GM15510 (cell line): Measurements from ENCODE around the gene STK26.
A peak's percentile ranks its signal among the peaks of the same experiment; 100 is the strongest.

Experiments used
- POLR2A ChIP-seq: IDR thresholded peaks from 3 replicates; pipeline ENCODE4 v1.6.1; 2011; ENCODE audit warnings: borderline replicate concordance; ENCODE audit not compliant: insufficient read length; ENCODE audit errors: extremely low read depth

STK26 gene

GRCh38 chrX:132023896-132024386, 839 bp downstream of the STK26 start:
- peak; percentile 45 for TF ChIP-seq POLR2A

- TF ChIP-seq POLR2A: no peak
Measured at GRCh38 chrX:132025041-132025440, 1.9 kb downstream of the STK26 start.

GRCh38 chrX:132030264-132030663, 7.2 kb downstream of the STK26 start:
- no peak for TF ChIP-seq POLR2A

GRCh38 chrX:132031867-132032266, 8.8 kb downstream of the STK26 start:
- no peak for TF ChIP-seq POLR2A

GRCh38 chrX:132033166-132033565, 10.1 kb downstream of the STK26 start:
- no peak for TF ChIP-seq POLR2A

GRCh38 chrX:132034648-132035047, 11.5 kb downstream of the STK26 start:
- TF ChIP-seq POLR2A: no peak

- TF ChIP-seq POLR2A: no peak
Measured at GRCh38 chrX:132037479-132037993, 14.4 kb downstream of the STK26 start.

- TF ChIP-seq POLR2A: no peak
Measured at GRCh38 chrX:132040066-132040465, 17.0 kb downstream of the STK26 start.

GRCh38 chrX:132041015-132041414, 17.9 kb downstream of the STK26 start:
- TF ChIP-seq POLR2A: no peak

- no peak for TF ChIP-seq POLR2A
Measured at GRCh38 chrX:132043977-132044376, 20.9 kb downstream of the STK26 start.

- no peak for TF ChIP-seq POLR2A
Measured at GRCh38 chrX:132044953-132045352, 21.9 kb downstream of the STK26 start.

GRCh38 chrX:132045456-132045855, 22.4 kb downstream of the STK26 start:
- no peak for TF ChIP-seq POLR2A

GRCh38 chrX:132046533-132046932, 23.4 kb downstream of the STK26 start:
- no peak for TF ChIP-seq POLR2A

GRCh38 chrX:132058050-132058449, 34.9 kb downstream of the STK26 start:
- TF ChIP-seq POLR2A: no peak

GRCh38 chrX:132058975-132059374, 35.9 kb downstream of the STK26 start:
- no peak for TF ChIP-seq POLR2A

GRCh38 chrX:132059973-132060540, 37.0 kb downstream of the STK26 start:
- no peak for TF ChIP-seq POLR2A
